BJ (cell line): Measurements from ENCODE around the gene HUNK. TPM values are rescaled to one million over a fixed set of nuclear protein-coding genes. Genes with fewer than 3 reads are reported as not detected.

Source experiments
- CTCF ChIA-PET: fragments of 350-600 bp; formaldehyde crosslinking; extraction: SDS; loops from one replicate; lab custom pipeline; 2021; ENCODE audit warnings: antibody characterized with exemption, inconsistent platforms; lab: Yijun Ruan, JAX
- POLR2A ChIA-PET: fragments of 300-600 bp; sonication (Branson Sonifier 250); formaldehyde crosslinking; extraction: SDS; loops from one replicate; lab custom pipeline; 2021; ENCODE audit warnings: antibody characterized with exemption; lab: Charles Lee
- DNase-seq: peaks from one replicate; pipeline ENCODE4 v3.0.0-alpha.2; 2011; ENCODE audit warnings: low read depth
- H3K27me3 ChIP-seq: 2 replicates; pipeline ENCODE4 v1.6.0; 2011; ENCODE audit warnings: low read length; ENCODE audit not compliant: control insufficient read depth, insufficient read depth
- H3K36me3 ChIP-seq: 2 replicates; pipeline ENCODE4 v1.5.1; 2011; ENCODE audit warnings: low read length; ENCODE audit not compliant: control insufficient read depth, insufficient read depth
- H3K4me3 ChIP-seq: 2 replicates; pipeline ENCODE4 v1.5.1; 2011; ENCODE audit warnings: low read depth, mild to moderate bottlenecking, control low read depth, low read length
- CTCF ChIP-seq: IDR thresholded peaks from 2 replicates; pipeline ENCODE4 v1.5.1; 2011; ENCODE audit warnings: low read depth, mild to moderate bottlenecking, control low read depth, inconsistent platforms, low read length, moderate library complexity; ENCODE audit not compliant: insufficient read depth
- polyA plus RNA-seq: library from polyadenylated mRNA; depleted of rRNA; stranded (reverse); fragments of >200 nt; gene quantifications from 2 replicates; pipeline ENCODE4 v1.2.3, GENCODE V29; 2011

Gene HUNK
- polyA plus RNA-seq, 1 experiment = 0.70 TPM

GRCh38 chr21:31923756-31924155 lies 50.9 kb downstream of the HUNK start:
- H3K27me3 ChIP-seq = no peaks in the 10 kb centered on the region
- no peak overlapping the region for H3K4me3 ChIP-seq
- ChIA-PET POLR2A (no interaction called here), CTCF (no interaction called here)
- no peak for DNase-seq
- peaks cover 1% of the 10 kb centered on the region; the same call in 1 of the 2 replicates for H3K36me3 ChIP-seq
- no peak for TF ChIP-seq CTCF

GRCh38 chr21:31924548-31924947 lies 51.7 kb downstream of the HUNK start:
- Histone ChIP-seq H3K4me3 (no peak overlapping the region), H3K27me3 (no peaks in the 10 kb centered on the region), H3K36me3 (peaks cover 1% of the 10 kb centered on the region; the same call in 1 of the 2 replicates)
- DNase-seq = no peak
- TF ChIP-seq CTCF = no peak
- POLR2A ChIA-PET = no interaction called here
- CTCF ChIA-PET = no interaction called here

- Histone ChIP-seq H3K36me3 (peaks cover 1% of the 10 kb centered on the region; the same call in 1 of the 2 replicates), H3K27me3 (no peaks in the 10 kb centered on the region; the same call in 1 of the 2 replicates), H3K4me3 (no peak overlapping the region)
- DNase-seq = no peak
- ChIA-PET CTCF (no interaction called here), POLR2A (no interaction called here)
- TF ChIP-seq CTCF = no peak
These were observed 53.7 kb downstream of the HUNK start for GRCh38 chr21:31926498-31926897.

- no peaks in the 10 kb centered on the region; the same call in 1 of the 2 replicates for H3K27me3 ChIP-seq
- CTCF ChIA-PET = interaction anchor here (0.6 to 0.8 kb wide), 2 partner anchors 29 to 468 kb away, joined by 3 to 4 read pairs; no protein-coding TSS in a partner anchor
- H3K36me3 ChIP-seq = peaks cover 1% of the 10 kb centered on the region; the same call in 1 of the 2 replicates
- DNase-seq = no peak
- POLR2A ChIA-PET = no interaction called here
- TF ChIP-seq CTCF = no peak
- H3K4me3 ChIP-seq = no peak overlapping the region
These were observed 55.0 kb downstream of the HUNK start for GRCh38 chr21:31927689-31928353.

GRCh38 chr21:31928656-31929055 lies 55.8 kb downstream of the HUNK start:
- ChIA-PET POLR2A (no interaction called here), CTCF (interaction anchor here (0.8 kb wide), 1 partner anchor 28 kb away, joined by 3 read pairs; no protein-coding TSS in a partner anchor)
- DNase-seq = no peak
- H3K4me3 ChIP-seq = no peak overlapping the region
- peaks cover 1% of the 10 kb centered on the region; the same call in 1 of the 2 replicates for H3K36me3 ChIP-seq
- TF ChIP-seq CTCF = no peak
- H3K27me3 ChIP-seq = no peaks in the 10 kb centered on the region; the same call in 1 of the 2 replicates
